Stimulated activated CD4-positive, alpha-beta T cell treated with anti-CD3 and anti-CD28 coated beads, TNF-alpha, amount 100 ng/mL, for 1 hour (primary cell): ENCODE results near the gene UBE2H.

Experiments used
- DNase-seq, 3 donors: peaks; one replicate each; pipeline ENCODE4 v3.0.0-alpha.2; 2020; ENCODE audit warnings: low read depth in 3 of 3, low spot score in 1 of 3

The UBE2H gene

GRCh38 chr7:129950933-129951225 lies 1.9 kb downstream of the UBE2H start:
- no peak for DNase-seq

DNA sequence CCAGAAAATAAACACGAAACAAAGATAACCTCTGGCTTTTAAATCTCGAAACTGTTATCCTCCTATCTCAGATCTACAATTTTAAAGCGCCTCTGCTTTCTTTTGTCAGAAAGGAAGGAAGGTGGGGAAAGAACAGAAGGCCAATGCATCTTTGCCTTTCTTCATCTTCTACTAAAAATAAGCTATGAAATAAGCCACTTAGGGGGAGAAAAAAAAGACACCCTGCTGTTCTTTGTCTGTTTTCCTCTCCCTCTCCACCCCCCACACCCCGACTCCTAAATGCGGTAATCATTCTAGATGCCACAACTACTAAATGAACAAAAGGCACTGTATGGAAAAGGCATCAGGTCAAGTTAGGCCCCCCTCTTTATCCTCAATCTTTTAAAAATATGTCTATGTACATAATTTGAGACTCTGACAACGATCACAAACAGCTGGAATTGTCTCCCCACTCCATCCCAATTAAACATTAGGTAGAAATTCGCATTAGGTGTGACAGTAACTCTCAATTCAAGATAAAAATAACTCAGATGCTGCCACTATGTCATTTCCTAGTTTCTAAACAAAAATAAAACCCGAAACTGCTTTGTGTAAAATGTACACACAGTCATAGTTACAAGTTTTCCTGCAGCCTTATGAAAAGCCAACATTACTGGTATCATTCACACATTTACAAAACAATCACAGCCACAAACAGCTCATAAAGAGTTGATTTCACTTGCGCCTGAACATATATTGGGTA lies 2.4 kb downstream of the UBE2H start:
- DNase-seq, result no peak

- DNase-seq, result no peak
These were observed 3.2 kb downstream of the UBE2H start for GRCh38 chr7:129949292-129950133.

- DNase-seq, result peak; percentile 36 to 63 (median 48)
These were observed 3.9 kb downstream of the UBE2H start for GRCh38 chr7:129948877-129949291.

GRCh38 chr7:129948338-129948737 lies 4.4 kb downstream of the UBE2H start:
- DNase-seq, result no peak

DNA sequence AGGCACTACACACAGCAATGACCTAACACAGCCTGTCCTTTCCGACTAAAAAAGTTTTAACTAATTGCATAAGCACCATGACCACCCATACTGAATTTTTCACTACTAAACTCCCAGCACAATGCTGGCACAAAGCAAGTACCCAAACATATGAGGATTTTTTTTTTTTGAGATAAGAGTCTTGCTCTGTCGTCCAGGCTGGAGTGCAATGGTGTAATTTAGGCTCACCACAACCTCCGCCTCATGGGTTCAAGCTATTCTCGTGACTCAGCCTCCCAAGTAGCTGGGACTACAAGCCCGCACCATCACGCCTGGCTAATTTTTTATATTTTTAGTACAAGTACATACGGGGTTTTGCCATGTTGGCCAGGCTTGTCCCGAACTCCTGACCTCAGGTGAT lies 5.1 kb downstream of the UBE2H start:
- DNase-seq, result no peak

DNA sequence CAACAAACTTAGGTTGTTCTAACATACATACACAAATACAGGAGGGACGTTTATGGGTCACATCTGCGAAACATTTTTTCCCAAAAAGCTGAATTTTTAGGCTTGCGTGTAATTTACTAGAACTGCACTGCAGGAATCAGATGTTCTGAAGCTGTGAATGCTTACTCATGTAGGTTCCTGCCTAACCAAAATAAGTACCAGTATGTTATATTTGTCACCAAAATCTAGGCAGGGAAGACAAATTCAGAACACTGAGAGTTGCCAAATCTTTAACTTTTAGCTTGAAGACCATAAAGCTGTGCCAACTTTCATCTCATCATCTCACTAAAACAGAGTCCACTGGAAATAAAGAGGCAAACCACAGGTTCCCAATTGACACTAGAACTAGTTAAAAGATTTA lies 5.7 kb downstream of the UBE2H start:
- no peak for DNase-seq

DNA sequence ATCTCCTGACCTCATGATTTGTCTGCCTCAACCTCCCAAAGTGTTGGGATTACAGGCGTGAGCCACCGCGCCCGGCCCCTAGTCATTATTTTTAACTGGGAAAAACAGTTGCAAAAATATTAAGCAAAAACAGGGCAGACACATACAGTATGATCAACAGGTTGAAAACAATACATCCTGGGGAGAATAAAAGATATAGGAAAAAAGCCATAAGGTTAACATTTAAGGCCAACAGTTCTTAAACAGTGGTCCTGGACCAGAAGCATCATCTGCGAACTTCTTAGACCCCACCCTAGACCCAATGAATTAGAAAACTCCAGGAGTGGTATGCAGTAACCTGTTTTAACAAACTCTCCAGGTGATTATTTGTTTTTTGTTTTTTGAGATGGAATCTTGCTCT lies 6.5 kb downstream of the UBE2H start:
- DNase-seq, result no peak

DNA sequence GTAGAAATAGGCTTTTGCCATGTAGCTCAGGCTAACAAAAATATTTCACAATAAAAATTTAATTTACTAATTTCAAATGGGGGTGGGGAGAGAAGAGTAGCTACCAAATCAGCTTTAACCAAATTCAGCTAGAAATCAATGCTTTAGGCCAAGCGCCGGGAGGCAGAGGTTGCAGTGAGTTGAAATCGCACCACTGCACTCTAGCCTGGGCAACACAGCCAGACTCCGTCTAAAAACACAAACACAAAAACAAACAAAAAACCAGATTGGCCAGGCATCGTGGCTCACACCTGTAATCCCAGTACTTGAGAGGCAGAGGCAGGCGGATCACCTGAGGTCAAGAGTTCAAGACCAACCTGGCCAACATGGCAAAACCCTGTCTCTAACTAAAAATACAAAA lies 9.4 kb downstream of the UBE2H start:
- no peak for DNase-seq

GRCh38 chr7:129940329-129940728 lies 12.4 kb downstream of the UBE2H start:
- no peak for DNase-seq

DNA sequence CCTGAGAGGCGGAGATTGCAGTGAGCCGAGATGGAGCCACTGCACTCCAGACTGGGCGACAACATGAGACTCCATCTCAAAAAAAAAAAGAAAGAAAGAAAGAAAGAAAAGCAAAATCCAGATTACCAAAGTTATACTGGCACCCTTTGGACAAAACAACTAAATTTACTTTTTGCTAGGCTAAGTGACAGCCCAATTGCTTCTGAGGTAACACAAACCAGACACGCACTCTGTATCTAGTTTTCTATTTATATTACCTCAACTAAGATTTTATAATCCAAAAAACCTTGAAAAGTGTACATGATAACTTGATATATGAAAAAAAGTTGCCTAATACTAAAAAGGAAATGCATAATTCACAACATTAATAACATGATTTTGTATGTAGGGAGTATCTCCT lies 12.9 kb downstream of the UBE2H start:
- DNase-seq, result no peak

DNA sequence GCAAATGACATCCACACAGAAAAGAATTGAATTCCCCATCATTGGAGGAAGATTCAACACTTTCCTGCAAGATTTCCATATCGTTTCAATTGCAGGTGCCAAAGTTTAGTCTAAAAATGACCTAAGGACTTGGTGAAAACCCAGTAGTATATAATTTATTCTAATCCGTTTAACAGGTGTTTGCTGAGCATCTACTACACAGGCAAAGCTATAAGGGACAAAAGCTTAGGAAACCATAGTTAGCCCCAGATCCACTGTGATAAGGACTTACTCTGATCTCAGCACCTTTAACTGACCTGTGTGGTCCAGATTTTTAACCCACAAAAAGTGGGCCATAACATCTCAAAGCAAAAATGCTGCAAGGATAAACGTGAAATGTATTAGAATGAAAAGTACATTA lies 19.1 kb downstream of the UBE2H start:
- DNase-seq, result no peak

DNA sequence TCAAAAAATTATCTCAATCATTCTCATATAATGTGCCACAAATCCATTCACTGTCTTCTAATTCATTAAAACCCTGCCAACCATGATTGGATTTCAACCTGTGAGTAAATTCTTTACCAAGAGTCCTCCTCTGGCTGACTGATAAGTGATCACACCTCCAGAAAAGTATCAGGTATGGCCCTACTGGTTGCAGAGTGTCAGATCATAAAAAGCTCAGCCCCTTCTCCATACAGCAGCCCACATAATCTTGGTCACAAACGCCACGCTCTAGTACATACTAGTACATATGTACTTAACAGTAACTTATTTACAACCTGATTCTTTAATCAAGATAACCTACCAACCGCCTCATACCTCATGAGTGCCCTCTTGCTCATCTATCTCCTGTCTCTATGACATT lies 26.1 kb downstream of the UBE2H start:
- no peak for DNase-seq

DNA sequence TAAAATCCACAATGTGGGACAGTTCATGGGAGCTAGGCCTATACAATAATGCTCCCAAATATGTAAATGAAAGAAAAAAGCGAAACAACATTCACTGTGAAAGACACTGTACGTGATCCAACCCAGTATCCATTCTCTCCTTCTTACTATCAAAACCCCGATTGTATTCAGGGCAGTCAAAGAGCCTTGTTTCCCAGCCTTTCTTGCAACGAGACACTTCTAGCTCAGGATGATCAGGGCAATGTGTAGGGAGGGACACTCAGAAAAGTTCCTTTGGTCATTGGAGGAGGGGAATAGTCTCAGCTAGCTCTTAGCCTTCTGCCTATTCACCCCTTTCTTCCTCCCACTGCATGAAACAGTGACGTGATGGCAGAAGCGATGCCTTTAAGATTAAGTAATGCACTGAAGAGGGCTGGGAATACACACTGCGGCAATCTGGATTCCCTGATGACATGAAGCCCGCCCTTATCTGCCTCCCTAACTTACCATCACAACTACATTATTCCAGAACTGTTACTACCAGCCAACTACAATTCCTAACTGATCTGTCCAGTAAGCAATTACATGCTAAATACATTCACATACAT lies 27.3 kb downstream of the UBE2H start:
- no peak for DNase-seq

DNA sequence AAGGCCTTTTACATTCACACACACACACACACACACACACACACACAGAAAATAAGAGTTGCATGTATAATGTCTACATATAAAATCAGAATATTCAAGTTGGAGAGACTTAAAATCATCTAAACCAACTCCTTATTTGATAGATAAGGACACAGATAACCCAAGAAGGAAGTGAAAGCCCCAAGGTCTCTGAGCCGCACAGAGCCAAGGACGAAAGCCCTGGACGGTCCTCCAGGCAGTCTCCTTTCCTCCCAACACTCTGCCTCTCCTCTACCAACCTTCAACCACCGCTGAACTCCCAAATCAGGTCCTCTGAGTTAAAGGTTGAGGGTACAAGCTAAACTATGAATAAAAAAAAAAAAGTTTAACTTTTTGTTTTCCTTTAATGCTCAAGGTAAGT lies 28.2 kb downstream of the UBE2H start:
- DNase-seq, result no peak

- no peak for DNase-seq
These were observed 29.1 kb downstream of the UBE2H start for GRCh38 chr7:129923709-129924108.

DNA sequence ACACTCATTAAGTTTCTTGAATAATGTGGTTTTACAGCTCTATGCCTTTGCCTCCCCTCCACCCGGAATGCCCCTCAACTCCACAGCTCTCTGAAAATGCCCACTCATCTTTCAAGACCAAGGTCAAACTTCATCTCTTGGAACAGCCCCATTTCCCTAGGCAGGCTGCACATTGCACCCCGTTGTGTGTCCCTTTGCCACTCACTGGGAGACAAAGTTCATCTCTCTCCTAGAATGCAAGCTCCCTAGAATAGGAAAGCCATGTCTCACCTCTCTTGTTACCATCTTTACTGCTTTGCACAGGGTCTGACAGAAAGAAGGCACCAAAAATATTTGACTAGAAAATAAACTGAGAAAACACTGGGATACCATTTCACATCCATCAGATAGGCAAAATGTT lies 33.3 kb downstream of the UBE2H start:
- DNase-seq, result no peak

DNA sequence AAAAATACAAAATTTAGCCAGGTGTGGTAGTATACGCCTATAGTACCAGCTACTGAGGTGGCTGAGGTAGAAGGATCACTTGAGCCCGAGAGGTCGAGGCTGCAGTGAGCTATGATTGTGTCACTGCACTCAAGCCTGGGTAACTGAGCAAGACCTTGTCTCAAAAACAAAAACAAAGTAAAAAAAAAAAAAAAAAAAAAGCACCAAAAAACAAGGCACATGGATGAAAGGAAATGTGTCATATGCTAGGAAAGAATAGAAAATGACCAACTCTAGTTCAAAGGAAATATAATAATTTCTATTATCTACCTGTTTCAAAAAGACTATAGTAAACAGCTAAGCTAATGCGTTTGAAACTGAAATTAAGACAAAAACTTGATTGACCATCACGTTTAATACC lies 33.8 kb downstream of the UBE2H start:
- no peak for DNase-seq

DNA sequence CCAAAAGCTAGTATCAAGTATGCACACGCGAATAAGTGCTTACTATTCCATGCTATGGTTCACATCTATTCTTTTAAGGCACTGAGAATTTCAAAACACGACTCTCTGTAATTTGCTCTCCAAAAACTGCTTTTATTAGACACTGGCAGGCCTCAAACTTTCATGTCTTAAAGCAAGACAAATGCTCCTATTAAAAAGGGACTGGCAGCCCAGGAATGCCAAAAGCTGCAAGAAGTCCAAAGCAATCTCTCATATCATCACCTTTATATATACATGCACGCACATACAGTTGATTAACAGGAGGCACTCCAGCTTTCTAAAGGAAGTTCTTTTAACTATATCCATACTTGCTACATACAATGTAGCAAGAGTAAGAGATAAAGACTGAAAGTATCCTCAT lies 34.8 kb downstream of the UBE2H start:
- no peak for DNase-seq

- DNase-seq, result no peak
These were observed 38.1 kb downstream of the UBE2H start for GRCh38 chr7:129914536-129915272.

DNA sequence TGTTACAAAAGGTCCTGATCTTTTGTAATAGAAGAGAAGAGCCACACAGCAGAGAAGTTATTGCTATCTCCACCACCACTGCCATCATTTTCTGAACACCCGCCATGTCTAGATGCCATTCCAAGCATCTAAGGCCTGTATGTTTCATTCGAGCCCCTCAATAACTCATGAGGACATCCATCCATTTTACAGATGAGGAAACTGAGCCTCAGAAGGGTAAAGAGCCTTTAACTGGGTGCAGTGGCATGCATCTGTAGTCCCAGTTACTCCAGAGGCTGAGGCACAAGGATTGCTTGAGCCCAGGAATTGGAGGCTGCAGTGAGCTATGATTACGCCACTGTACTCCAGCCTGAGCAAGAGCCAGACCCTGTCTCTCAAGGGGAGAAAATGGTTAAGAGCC lies 39.3 kb downstream of the UBE2H start:
- no peak for DNase-seq

GRCh38 chr7:129911790-129912189 lies 41.0 kb downstream of the UBE2H start:
- DNase-seq, result no peak
